NT2/D1 (cell line): ENCODE data around the gene EP300.

ENCODE experiments used
- DNase-seq: peaks from one replicate; pipeline ENCODE4 v3.0.0-alpha.2; 2011; ENCODE audit warnings: low read depth, low spot score
- H3K27me3 ChIP-seq: 2 replicates; pipeline ENCODE4 v1.6.0; 2011; ENCODE audit warnings: mild to moderate bottlenecking; ENCODE audit not compliant: insufficient read length, insufficient read depth
- H3K36me3 ChIP-seq: 2 replicates; pipeline ENCODE4 v1.6.1; 2011; ENCODE audit warnings: mild to moderate bottlenecking, low read length, mixed read lengths; ENCODE audit not compliant: insufficient read depth, insufficient read length
- H3K4me1 ChIP-seq: 2 replicates; pipeline ENCODE4 v1.5.1; 2011; ENCODE audit not compliant: insufficient read depth, insufficient read length
- H3K4me3 ChIP-seq: 2 replicates; pipeline ENCODE4 v1.5.1; 2011; ENCODE audit warnings: low read depth; ENCODE audit not compliant: insufficient read length
- H3K9ac ChIP-seq: 2 replicates; pipeline ENCODE4 v1.6.0; 2011; ENCODE audit warnings: low read depth; ENCODE audit not compliant: insufficient read length
- H3K9me3 ChIP-seq: 2 replicates; pipeline ENCODE4 v1.5.1; 2011; ENCODE audit warnings: mild to moderate bottlenecking, low read length; ENCODE audit not compliant: insufficient read depth
- SUZ12 ChIP-seq: IDR thresholded peaks from 2 replicates; pipeline ENCODE4 v1.6.1; 2011; ENCODE audit not compliant: insufficient read length, insufficient read depth; ENCODE audit errors: extremely low read depth
- YY1 ChIP-seq: IDR thresholded peaks from 2 replicates; pipeline ENCODE4 v1.6.1; 2011; ENCODE audit not compliant: insufficient read length, insufficient read depth
- ZNF274 ChIP-seq: IDR thresholded peaks from 2 replicates; pipeline ENCODE4 v1.6.1; 2011; ENCODE audit warnings: mild to moderate bottlenecking, low read depth, low read length

EP300 gene

DNA sequence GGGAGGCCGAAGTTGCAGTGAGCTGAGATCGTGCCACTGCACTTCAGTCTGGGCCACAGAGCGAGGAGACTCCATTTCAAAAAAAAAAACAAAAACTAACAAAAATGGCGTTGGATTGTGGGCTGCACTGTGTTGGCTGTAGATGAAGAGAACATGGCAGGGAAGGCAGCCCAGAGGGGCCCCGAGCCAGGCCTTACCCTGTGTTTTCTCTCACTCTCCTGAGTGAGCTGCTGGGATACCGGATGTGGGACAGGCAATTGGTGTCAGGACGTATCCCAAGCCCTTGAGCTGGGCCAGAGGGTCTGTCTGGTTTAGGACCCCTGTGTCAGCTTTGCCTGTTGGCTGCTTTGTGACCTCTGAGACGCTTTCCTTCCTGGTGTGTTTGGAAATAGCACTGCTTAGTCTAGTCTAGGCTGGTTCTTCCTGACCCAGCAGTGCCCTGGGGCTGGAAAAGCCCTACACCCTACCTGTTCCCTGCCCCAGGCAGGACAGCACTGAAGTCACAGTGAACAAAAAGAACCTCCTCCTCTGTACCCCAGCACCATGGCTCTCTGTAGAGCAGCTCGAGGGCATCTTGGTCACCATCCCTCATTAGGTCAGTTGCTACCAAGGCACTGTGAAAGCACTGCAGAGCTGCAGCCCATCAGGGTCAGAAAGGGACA lies 130.6 kb downstream of the EP300 start:
- DNase-seq, result no peak
- no peak overlapping the region for H3K9ac ChIP-seq
- TF ChIP-seq SUZ12 (no peak), YY1 (no peak), ZNF274 (no peak)
- H3K4me1 ChIP-seq, result no peaks in the 10 kb centered on the region
- H3K36me3 ChIP-seq, result peaks cover 86% of the 10 kb centered on the region
- peaks cover 4% of the 10 kb centered on the region; the same call in 1 of the 2 replicates for H3K9me3 ChIP-seq
- no peaks in the 10 kb centered on the region for H3K27me3 ChIP-seq
- H3K4me3 ChIP-seq, result no peak overlapping the region

DNA sequence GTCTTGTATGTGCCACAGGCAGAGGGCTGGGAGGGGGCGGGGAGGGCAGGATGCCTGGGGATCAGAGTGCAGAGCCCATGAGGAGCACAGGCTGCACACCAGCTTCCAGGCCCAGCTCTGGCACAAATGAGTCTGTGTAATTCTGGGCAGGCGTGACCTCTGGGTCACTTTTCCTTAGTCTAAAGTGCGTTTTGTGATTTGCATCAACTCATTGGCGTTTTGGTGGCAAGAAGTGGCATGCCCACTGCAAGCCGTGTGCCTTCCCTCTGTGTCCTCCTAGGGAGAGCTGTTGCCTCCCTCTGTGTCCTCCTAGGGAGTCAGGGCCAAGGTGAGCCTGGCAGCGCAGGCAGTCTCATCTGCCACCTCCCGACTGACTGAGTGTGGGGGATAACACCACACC lies 131.1 kb downstream of the EP300 start:
- Histone ChIP-seq H3K9ac (no peak overlapping the region), H3K36me3 (peaks cover 89% of the 10 kb centered on the region), H3K4me1 (no peaks in the 10 kb centered on the region)

DNA sequence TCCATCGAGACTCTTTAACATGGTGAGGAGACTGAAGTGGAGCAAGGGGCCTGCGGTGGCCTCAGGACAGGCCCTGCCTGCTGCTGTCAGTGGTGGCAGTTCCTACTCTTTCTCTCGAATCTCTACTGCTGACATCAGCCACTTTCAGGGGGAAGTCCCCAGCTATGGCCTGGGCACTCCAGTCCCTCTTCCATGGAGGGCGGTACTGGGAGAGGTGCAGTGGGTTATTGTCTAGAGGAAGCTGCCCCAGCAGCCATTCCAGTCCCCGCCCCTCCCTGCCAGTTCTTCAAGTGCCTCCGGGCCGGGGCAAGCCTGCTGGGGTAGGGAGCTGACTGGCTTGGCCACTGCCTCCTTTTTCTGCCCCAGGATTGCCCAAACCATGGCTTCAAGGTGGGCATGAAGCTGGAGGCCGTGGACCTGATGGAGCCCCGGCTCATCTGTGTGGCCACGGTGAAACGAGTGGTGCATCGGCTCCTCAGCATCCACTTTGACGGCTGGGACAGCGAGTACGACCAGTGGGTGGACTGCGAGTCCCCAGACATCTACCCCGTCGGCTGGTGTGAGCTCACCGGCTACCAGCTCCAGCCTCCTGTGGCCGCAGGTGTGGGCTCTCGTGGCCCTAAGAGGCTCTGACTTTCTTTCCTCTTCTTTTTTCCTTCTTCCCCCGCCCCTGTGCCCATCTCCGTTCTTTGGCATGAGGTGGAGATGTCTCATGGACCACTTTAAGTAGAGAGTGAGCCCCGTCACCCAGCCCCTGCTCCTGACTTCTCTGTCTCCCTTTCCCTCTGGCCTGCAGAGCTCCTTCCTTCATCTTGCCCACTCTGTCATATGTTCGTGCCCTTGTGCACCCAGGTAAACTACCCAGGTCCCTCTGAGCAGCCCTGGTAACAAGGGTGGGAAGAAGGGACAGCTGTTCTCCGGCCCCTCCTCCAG lies 134.6 kb downstream of the EP300 start:
- TF ChIP-seq YY1, result no peak
- no peak for TF ChIP-seq ZNF274
- TF ChIP-seq SUZ12, result no peak
- H3K4me3 ChIP-seq, result no peak overlapping the region
- H3K4me1 ChIP-seq, result no peaks in the 10 kb centered on the region
- no peak overlapping the region for H3K9ac ChIP-seq
- DNase-seq, result no peak
- H3K9me3 ChIP-seq, result no peaks in the 10 kb centered on the region
- H3K27me3 ChIP-seq, result no peaks in the 10 kb centered on the region
- peaks cover 81% of the 10 kb centered on the region for H3K36me3 ChIP-seq

More for the DNA sequence above, 131.1 kb downstream of the EP300 start:
- Histone ChIP-seq H3K27me3 (no peaks in the 10 kb centered on the region), H3K9me3 (peaks cover 4% of the 10 kb centered on the region; the same call in 1 of the 2 replicates), H3K4me3 (no peak overlapping the region)
- DNase-seq, result no peak
- TF ChIP-seq SUZ12, result no peak
- TF ChIP-seq ZNF274, result no peak
- TF ChIP-seq YY1, result no peak

DNA sequence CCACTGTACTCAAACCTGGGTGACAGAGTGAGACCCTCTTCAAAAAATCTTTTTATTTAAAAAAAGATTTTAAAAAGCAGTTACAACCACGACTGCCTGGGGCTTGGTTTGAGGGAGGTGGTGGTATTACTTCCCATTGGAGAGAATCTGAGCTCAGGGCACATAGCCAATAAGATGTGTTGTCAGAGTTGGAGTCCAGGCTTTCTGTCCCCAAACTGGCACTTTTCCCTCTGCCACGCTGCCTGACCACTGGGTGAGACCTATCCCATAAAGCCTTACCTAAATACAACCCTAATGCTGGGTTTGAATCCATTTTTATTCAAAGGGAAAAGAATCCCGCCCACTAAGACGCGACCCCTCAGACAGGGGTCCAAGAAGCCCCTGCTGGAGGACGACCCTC lies 136.8 kb downstream of the EP300 start:
- Histone ChIP-seq H3K4me1 (no peaks in the 10 kb centered on the region), H3K4me3 (no peak overlapping the region), H3K27me3 (no peaks in the 10 kb centered on the region), H3K36me3 (peaks cover 61% of the 10 kb centered on the region), H3K9me3 (no peaks in the 10 kb centered on the region), H3K9ac (no peak overlapping the region)
- TF ChIP-seq SUZ12 (no peak), YY1 (no peak), ZNF274 (no peak)
- no peak for DNase-seq
